Measurements from ENCODE around the gene MYBPH. TPM values are rescaled to one million over a fixed set of nuclear protein-coding genes. Genes with fewer than 3 reads are reported as not detected.

The MYBPH gene
- polyA plus RNA-seq, 3 donors = 0.04 to 0.52 (median 0.16) TPM

GRCh38 chr1:203120325-203121153, 55.1 kb downstream of the MYBPH start:
- Histone ChIP-seq H3K27me3 (ENCODE audit: control insufficient read depth in 2 of 2, insufficient read depth in 2 of 2, low read length in 2 of 2) (peaks cover 33 to 84% of the 10 kb centered on the region in 2 donors), H3K9me3 (replicated peaks in 1 of 2; ENCODE audit: control insufficient read depth in 1 of 2, insufficient read depth in 1 of 2, low read length in 2 of 2) (peaks cover 0 to 7% of the 10 kb centered on the region in 2 donors), H3K9ac (ENCODE audit: insufficient read depth, low read length, poor library complexity, severe bottlenecking) (no peak overlapping the region), H3K4me2 (replicated peaks; ENCODE audit: extremely low read depth, low read length, poor library complexity, severe bottlenecking) (no peak overlapping the region), H2AFZ (ENCODE audit: insufficient read depth, low read depth, low read length, poor library complexity, severe bottlenecking) (no peak overlapping the region), H3K79me2 (ENCODE audit: insufficient read depth, low read length) (no peaks in the 10 kb centered on the region), H3K27ac (ENCODE audit: low read depth in 1 of 2, low read length in 2 of 2) (no peak overlapping the region), H4K20me1 (ENCODE audit: insufficient read depth, low read length) (no peaks in the 10 kb centered on the region), H3K4me3 (replicated peaks in 1 of 3; ENCODE audit: low read depth in 2 of 3, low read length in 3 of 3) (no peak overlapping the region), H3K4me1 (ENCODE audit: control insufficient read depth in 1 of 2, insufficient read depth in 2 of 2, low read length in 2 of 2) (peaks cover 12 to 15% of the 10 kb centered on the region in 2 donors), H3K36me3 (replicated peaks in 1 of 2; ENCODE audit: control insufficient read depth in 1 of 2, insufficient read depth in 2 of 2, low read length in 2 of 2) (no peaks in the 10 kb centered on the region)
- 71% methylated on average over 5 of the region's 7 CpGs for WGBS (ENCODE audit: insufficient coverage)
- Mint-ChIP-seq H3K27me3 (ENCODE audit: low read depth in 3 of 3) (peaks cover 65 to 92% (median 92%) of the 10 kb centered on the region in 3 donors), H3K9me3 (peaks cover 0 to 8% (median 2%) of the 10 kb centered on the region in 7 donors), H3K27ac (no peak overlapping the region), H3K4me1 (peaks cover 19% of the 10 kb centered on the region), H3K36me3 (peaks cover 0 to 1% of the 10 kb centered on the region in 2 donors), H3K4me3 (peak overlapping the region in 1 of 2 donors; percentile 75)
- no peak for TF ChIP-seq CTCF (IDR thresholded peaks at IDR 0.05)
- no peak for DNase-seq
- intact Hi-C loops (cut with micrococcal nuclease) = loop anchor here in 1 of 2 donors (2.0 to 10.0 kb wide), 2 partner anchors 76 to 94 kb away; no protein-coding TSS in a partner anchor

Other genes with a start within 250 kb of the MYBPH start
- 10 to 100 TPM; 20.7 to 36.7 (median 21.9) TPM for gene KLHL12, start 248.6 kb downstream of the MYBPH start, polyA plus RNA-seq
- 100 to 1,000 TPM; 140 to 216 (median 197) TPM for gene ADIPOR1, start 217.5 kb downstream of the MYBPH start, polyA plus RNA-seq
- gene CYB5R1, start 208.6 kb downstream of the MYBPH start, polyA plus RNA-seq = 10 to 100 TPM; 49.7 to 70.5 (median 65.0) TPM
- 10 to 100 TPM; 60.5 to 84.9 (median 70.0) TPM for gene TMEM183A, start 168.5 kb downstream of the MYBPH start, polyA plus RNA-seq
- 1 to 10 TPM in 1 of 3 donors, under 1 TPM in 2; 0.52 to 1.0 (median 0.97) TPM for gene PPFIA4, start 149.3 kb downstream of the MYBPH start, polyA plus RNA-seq
- gene MYOG, start 89.8 kb downstream of the MYBPH start, polyA plus RNA-seq = not detected
- gene ADORA1, start 48.1 kb downstream of the MYBPH start, polyA plus RNA-seq = 1 to 10 TPM in 1 of 3 donors, under 1 TPM in 1, not detected in 1; 0.13 to 1.1 TPM
- under 1 TPM; 0.37 to 0.44 (median 0.43) TPM for gene CHI3L1, start 10.9 kb upstream of the MYBPH start, polyA plus RNA-seq
- under 1 TPM in 2 of 3 donors, not detected in 1; 0.08 to 0.51 TPM for gene CHIT1, start 53.8 kb upstream of the MYBPH start, polyA plus RNA-seq
- gene BTG2, start 129.7 kb upstream of the MYBPH start, polyA plus RNA-seq = 100 to 1,000 TPM; 293 to 539 (median 483) TPM
- not detected for gene FMOD, start 175.3 kb upstream of the MYBPH start, polyA plus RNA-seq